ENCODE measurements around the gene ANKFN1.

- TF ChIP-seq GATA3 (IDR thresholded peaks at IDR 0.05; ENCODE audit: low read depth, low read length) (no peak), GATA2 (IDR thresholded peaks at IDR 0.05; ENCODE audit: low read depth, low read length) (no peak)
Observed at GRCh38 chr17:56130026-56130425, 23.2 kb upstream of the ANKFN1 start.

All from SH-SY5Y (cell line).